GM19463 (cell line): Measurements from ENCODE around the gene MRPS6.

Experiments
- ATAC-seq: cut with Tn5 transposase; IDR thresholded peaks from one replicate; pipeline ENCODE4 v1.9.1; 2021; ENCODE audit warnings: mild to moderate bottlenecking, moderate library complexity; ENCODE audit not compliant: unreplicated experiment

The MRPS6 gene

GRCh38 chr21:34094949-34095348 lies 21.6 kb downstream of the MRPS6 start:
- no peak for ATAC-seq

GRCh38 chr21:34097442-34097841 lies 24.1 kb downstream of the MRPS6 start:
- no peak for ATAC-seq

- no peak for ATAC-seq
Observed at GRCh38 chr21:34100337-34100736, 27.0 kb downstream of the MRPS6 start.

- no peak for ATAC-seq
Observed at GRCh38 chr21:34100790-34101189, 27.4 kb downstream of the MRPS6 start.

GRCh38 chr21:34105947-34106541 lies 32.7 kb downstream of the MRPS6 start:
- no peak for ATAC-seq

GRCh38 chr21:34107606-34108005 lies 34.2 kb downstream of the MRPS6 start:
- no peak for ATAC-seq

GRCh38 chr21:34109075-34109474 lies 35.7 kb downstream of the MRPS6 start:
- ATAC-seq = no peak

- ATAC-seq = no peak
Observed at GRCh38 chr21:34110594-34111202, 37.3 kb downstream of the MRPS6 start.

GRCh38 chr21:34112316-34113033 lies 39.1 kb downstream of the MRPS6 start:
- ATAC-seq = no peak

GRCh38 chr21:34113842-34114241 lies 40.5 kb downstream of the MRPS6 start:
- ATAC-seq = no peak

- no peak for ATAC-seq
Observed at GRCh38 chr21:34115160-34115559, 41.8 kb downstream of the MRPS6 start.

- no peak for ATAC-seq
Observed at GRCh38 chr21:34116569-34116968, 43.2 kb downstream of the MRPS6 start.

- no peak for ATAC-seq
Observed at GRCh38 chr21:34120867-34121266, 47.5 kb downstream of the MRPS6 start.

- ATAC-seq = no peak
Observed at GRCh38 chr21:34122047-34122446, 48.7 kb downstream of the MRPS6 start.

- no peak for ATAC-seq
Observed at GRCh38 chr21:34123609-34124008, 50.2 kb downstream of the MRPS6 start.

GRCh38 chr21:34126269-34126668 lies 52.9 kb downstream of the MRPS6 start:
- ATAC-seq = no peak

- no peak for ATAC-seq
Observed at GRCh38 chr21:34126691-34127090, 53.3 kb downstream of the MRPS6 start.

- ATAC-seq = no peak
Observed at GRCh38 chr21:34128124-34128523, 54.7 kb downstream of the MRPS6 start.

- no peak for ATAC-seq
Observed at GRCh38 chr21:34128674-34129038, 55.3 kb downstream of the MRPS6 start.

GRCh38 chr21:34129039-34129891 lies 55.9 kb downstream of the MRPS6 start:
- no peak for ATAC-seq

- ATAC-seq = no peak
Observed at GRCh38 chr21:34129901-34130715, 56.7 kb downstream of the MRPS6 start.
